Ovary (tissue), 3 donors: ENCODE data around the gene GLB1L.

Experiments
- CTCF ChIP-seq, 3 donors: fragments of 450-650 bp in 2 of 3; fragments of 200-600 bp in 1 of 3; IDR thresholded peaks; one replicate each; pipeline versions ENCODE4 v1.5.1 to v1.8.0; 2016 to 2022; ENCODE audit warnings: antibody characterized with exemption in 3 of 3, mild to moderate bottlenecking in 1 of 3
- POLR2A ChIP-seq: fragments of 450-650 bp; IDR thresholded peaks from one replicate; pipeline ENCODE4 v1.6.1; 2017; ENCODE audit warnings: antibody characterized with exemption, mild to moderate bottlenecking, moderate library complexity
- donor health status: DM: no; HTN: no; CAD: no.

- TF ChIP-seq CTCF (IDR thresholded peaks at IDR 0.05) (no peak), POLR2A (no peak)
Observed at GRCh38 chr2:219250049-219250781, 5.0 kb upstream of the GLB1L start.
